Measurements from ENCODE around the gene SCPEP1. TPM values are rescaled to one million over a fixed set of nuclear protein-coding genes. Genes with fewer than 3 reads are reported as not detected.

SCPEP1 gene
- total RNA-seq, 2 donors from 2014 or later = 13.7 to 22.9 TPM

- Histone ChIP-seq H3K4me1 (peaks cover 6% of the 10 kb centered on the region), H3K36me3 (no peaks in the 10 kb centered on the region), H3K9me3 (no peaks in the 10 kb centered on the region), H3K4me3 (no peak overlapping the region), H3K27me3 (no peaks in the 10 kb centered on the region), H3K27ac (no peak overlapping the region), H3K9ac (ENCODE audit: low read depth in 2 of 2, low read length in 2 of 2) (no peak overlapping the region)
- no peak for TF ChIP-seq CTCF (IDR thresholded peaks at IDR 0.05)
- intact Hi-C loops (cut with DNase I) = no loop called here
- no peak for DNase-seq
These were observed 74.0 kb downstream of the SCPEP1 start for GRCh38 chr17:57051886-57052361.

Other genes starting within 250 kb of the SCPEP1 start
- 1 to 10 TPM; 1.4 to 1.7 TPM for gene C17orf67, start 144.2 kb upstream of the SCPEP1 start, total RNA-seq
- 10 to 100 TPM in 1 of 2 donors, 1 to 10 TPM in 1; 7.8 to 10.5 TPM for gene DGKE, start 144.0 kb upstream of the SCPEP1 start, total RNA-seq
- gene TRIM25, start 64.1 kb upstream of the SCPEP1 start, total RNA-seq = 10 to 100 TPM; 69.9 to 98.1 TPM
- gene COIL, start 17.1 kb upstream of the SCPEP1 start, total RNA-seq = 10 to 100 TPM; 14.1 to 14.8 TPM
- gene AKAP1, start 107.1 kb downstream of the SCPEP1 start, total RNA-seq = 100 to 1,000 TPM; 128 to 139 TPM

Measured in colonic mucosa (tissue), 4 donors.